Stimulated activated CD8-positive, alpha-beta memory T cell treated with anti-CD3 and anti-CD28 coated beads, Interleukin-7, amount 100 ng/mL, for 48 hours (primary cell): Measurements from ENCODE around the gene FKBP6.
A peak's percentile ranks its signal among the peaks of the same experiment; 100 is the strongest.
"Not testable (repeated sequence)": the region's sequence is repeated elsewhere in the genome, so short reads cannot be mapped to it uniquely, and the experiment has no call there.

Source experiments
- DNase-seq, 2 donors: peaks; one replicate each; pipeline ENCODE4 v3.0.0-alpha.2; 2020; ENCODE audit warnings: low read depth in 1 of 2; ENCODE audit errors: extremely low read depth in 1 of 2

Gene FKBP6

GRCh38 chr7:73323434-73324080 lies 4.4 kb upstream of the FKBP6 start:
- DNase-seq = not testable (repeated sequence)

DNA sequence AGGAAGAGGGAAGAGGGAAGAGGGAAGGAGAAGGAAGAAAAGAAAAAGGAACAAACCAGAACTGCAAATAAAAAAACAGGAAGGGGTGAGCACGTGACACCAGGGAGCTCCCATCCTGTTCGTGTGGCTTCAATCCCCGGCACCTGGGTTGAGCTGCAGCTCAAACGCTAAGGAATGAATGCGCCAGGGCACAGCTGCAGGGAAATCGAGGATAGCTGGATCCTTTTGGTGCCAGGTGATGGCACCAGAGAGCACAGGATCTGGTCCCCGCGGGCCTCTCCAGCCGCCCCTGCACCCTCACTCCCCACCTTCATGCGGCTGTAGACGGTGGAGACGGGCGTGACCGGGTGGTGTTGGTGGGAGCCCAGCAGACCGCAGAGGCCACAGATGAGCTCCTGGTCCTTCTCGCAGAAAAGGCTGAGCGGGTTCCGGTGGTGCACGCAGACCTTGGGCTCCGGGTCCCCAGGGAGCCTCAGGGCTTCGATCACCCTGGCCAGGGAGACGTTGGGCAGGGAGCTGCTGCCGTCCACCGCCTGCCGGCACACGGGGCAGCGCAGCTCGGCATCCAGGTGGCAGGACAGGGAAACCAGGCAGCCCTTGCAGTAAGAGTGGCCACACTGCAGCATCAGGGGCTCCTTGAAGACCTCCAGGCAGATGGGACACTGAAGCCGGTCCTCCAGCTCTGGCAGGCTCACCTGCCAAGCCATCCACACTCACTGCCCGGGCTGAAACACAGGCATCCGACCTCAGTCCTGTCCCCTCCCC lies 3.7 kb upstream of the FKBP6 start:
- peak; percentile 13 to 28 for DNase-seq

DNA sequence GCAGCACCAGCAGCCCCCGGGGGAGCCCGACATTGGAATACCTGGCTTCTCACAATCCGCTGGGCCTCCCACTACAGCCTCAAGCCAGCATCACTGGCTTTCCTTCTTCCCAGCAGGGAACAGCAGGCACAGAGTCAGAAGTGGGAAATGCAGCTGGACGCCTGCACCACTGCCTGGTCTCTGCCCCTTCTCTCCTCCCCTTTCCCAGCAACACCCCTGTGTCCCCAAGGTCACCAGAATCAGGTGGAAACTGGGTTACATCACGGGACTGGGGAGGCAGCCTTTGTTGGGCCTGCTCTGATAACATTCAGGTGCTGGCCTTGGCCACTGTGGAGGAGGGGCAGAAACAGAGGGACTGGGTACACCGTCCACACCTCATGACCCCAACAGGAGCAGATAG lies 2.5 kb upstream of the FKBP6 start:
- DNase-seq = not testable (repeated sequence)

DNA sequence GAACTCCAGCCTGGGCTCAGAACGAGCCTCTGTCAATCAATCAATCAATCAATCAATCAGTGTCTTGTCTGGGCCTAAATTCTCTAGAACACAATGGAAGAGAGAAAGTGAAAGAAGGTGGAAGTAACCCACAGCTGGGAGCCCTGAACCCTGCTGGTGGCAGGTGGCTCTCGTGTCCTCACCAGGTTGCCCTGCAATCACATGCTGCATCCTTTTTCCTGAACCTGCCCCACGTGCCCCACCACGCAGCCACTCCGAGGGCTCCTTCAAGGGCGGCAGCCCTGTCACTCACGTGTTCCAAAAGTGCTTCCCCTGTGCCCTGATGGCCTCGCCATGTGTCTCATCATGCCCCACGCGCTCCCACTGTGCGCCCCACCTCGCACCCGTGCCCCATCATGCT lies 512 bp upstream of the FKBP6 start:
- not testable (repeated sequence) for DNase-seq

GRCh38 chr7:73328696-73329095 lies 735 bp downstream of the FKBP6 start:
- no peak for DNase-seq

- DNase-seq = no peak
Measured at GRCh38 chr7:73329861-73330581, 2.1 kb downstream of the FKBP6 start.

- no peak for DNase-seq
Measured at GRCh38 chr7:73330772-73331171, 2.8 kb downstream of the FKBP6 start.

GRCh38 chr7:73332447-73332846 lies 4.5 kb downstream of the FKBP6 start:
- DNase-seq = no peak

DNA sequence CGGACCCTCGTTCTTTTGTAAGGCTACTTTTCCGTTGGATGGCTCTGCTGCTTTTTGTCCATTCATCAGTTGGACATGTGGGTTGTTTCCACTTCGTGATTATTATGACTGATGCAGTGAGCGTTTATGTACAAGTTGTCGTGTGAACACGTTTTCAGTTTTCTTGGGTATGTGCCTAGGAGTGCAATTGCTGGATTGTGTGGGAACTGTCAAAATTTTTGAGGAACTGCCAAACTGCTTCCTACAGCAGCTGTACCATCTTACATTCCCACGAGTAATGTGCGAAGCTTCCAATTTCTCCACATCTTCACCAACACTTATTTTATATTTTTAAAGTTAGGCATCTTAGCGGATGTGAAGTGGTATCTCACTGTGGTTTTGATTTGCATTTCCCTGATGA lies 10.4 kb downstream of the FKBP6 start:
- no peak for DNase-seq

- DNase-seq = no peak
Measured at GRCh38 chr7:73340514-73340913, 12.6 kb downstream of the FKBP6 start.

GRCh38 chr7:73341877-73342276 lies 13.9 kb downstream of the FKBP6 start:
- no peak for DNase-seq

- no peak for DNase-seq
Measured at GRCh38 chr7:73342645-73343044, 14.7 kb downstream of the FKBP6 start.

GRCh38 chr7:73343671-73344380 lies 15.9 kb downstream of the FKBP6 start:
- DNase-seq = no peak

DNA sequence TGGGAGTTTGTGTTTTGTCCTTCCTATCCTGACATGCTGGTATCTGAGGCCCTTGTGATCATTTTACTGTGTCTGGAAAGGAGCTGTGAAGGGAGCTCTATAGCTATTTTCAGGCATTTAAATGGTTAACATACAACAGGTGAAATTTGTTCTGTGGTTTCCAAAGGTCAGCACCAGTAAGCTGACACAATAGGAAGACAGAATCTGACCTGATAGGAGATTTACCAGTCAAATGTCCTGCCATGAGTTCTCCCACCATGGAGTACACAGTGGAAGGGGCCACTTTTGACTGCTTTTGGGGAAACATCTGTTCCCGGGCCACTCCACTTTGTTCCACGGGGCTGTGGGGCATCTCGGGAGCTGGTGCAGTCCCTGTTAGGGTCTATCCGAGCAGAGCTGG lies 17.6 kb downstream of the FKBP6 start:
- DNase-seq = no peak

- no peak for DNase-seq
Measured at GRCh38 chr7:73345951-73346350, 18.0 kb downstream of the FKBP6 start.

DNA sequence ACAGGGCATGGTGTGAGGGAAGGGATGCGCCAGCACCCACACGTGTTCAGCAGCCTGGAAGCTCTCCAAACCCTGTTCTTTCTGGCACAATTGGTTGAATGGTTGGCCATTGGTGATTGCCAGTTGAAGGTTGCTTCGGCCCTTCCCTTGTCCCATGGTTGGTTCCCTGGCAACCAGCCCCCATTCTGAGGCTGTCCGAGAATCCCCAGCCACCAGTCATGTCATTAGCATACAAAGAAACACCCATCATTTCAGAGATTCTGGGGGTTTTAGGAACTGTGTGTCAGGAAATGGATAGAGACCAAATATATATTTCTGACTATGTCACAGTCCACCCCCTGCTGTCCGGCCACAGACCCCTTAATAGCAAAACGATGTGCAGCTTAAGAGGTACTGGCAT lies 21.8 kb downstream of the FKBP6 start:
- no peak for DNase-seq

DNA sequence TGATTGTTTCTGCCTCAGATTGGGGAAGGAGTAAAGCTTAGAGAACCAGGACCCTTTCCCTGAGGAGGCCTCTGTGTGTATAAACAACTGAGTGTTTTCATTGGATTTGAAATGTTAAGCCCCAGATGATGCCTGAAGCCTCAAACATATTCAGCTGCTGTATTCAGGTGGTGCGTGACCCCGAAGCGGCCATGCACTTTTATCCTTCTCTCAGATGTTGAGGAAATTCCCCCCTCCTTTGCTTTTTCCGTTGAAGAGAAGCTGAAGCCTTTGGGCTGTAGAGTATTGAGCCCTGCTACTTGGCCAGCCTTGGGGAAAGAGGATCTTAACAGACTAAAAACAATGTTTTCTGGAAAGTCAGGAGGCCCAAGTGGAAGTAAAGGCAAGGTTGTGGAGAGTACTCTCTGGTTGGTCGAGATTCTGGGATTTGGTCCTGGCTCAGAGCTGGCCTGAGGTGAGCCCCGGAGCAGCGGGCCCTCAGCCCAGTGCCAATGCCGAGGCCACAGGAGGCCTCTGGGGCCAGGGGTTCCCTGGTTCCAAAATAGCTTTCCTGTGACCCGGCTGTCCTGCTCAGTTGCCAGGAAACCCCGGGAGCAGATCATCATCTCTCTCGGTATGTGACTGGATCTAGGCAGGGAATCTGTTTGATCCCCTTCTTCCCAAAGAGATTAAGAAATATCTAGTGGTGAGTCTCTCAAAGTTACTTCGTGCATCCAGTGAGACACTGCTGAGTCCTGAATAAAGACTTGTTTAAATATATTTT lies 22.5 kb downstream of the FKBP6 start:
- DNase-seq = no peak

DNA sequence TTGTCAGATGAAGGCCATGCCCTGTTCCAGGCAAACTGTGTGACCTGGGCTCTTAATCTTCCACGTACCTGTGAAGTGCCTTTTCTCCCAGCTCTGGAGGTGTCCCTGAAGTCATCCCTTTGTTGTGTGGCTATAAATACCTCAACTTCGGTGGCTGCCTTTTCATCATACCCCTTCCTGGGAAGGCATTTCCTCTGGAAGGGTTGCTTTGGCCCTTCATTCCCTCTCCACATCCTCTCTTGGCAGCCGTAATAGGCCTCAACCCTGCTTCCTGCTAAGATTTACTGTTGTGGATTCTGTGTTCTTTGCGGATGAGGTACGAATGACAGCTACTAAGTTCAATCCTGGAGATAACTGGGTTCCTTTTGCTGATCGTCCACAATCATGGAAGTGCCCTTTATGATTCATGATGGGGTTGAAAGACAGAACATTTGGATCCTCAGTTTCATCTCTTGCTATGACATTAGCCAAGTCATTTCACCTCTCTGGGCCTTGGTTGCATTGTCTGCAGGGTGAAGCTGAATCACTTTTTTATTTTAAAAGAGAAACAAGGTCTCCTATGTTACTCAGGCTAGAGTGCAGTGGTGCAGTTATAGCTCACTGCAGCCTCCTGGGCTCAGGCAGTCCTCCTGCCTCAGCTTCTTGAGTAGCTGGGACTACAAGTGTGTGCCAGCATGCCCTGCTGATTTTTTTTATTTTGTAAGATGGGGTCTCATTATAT lies 23.6 kb downstream of the FKBP6 start:
- DNase-seq = no peak

DNA sequence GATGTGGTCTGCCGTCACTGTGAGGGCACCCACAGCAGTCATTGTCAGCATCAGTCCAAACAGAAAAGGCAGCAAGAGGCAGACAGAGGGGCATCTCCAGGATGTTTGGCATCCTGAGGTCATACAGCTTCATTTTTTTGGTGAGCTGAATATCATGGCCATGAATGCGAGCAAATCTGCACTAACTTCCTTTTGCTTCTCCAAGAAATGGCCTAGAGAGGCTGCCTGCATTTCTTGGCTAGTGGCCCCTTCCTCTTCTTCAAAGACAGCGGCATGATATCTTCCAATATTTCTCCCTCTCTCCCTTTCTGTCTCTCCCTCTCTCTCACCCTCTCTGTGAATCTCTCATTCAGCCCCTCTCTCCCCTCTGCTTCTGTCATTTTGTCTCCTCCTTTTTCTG lies 24.8 kb downstream of the FKBP6 start:
- no peak for DNase-seq

DNA sequence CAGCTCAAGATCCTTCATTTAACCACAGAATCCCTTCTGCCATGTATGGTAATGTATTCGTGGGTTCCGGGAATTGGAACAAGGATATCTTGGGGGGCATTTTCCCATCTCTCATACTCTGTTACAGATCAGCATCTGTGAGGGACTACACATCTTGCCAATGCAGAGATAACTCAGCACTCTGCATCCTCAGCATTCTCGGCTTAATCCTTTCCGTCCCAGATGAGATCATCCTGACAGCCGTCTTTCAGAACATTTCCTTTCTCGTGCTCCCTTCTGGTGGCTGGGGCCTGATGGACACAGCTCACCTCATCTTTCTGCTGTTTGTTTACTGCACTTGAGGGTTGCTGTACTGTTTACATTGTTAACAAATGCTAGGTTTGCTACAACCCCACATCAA lies 25.3 kb downstream of the FKBP6 start:
- no peak for DNase-seq
